Panc1 (cell line): ENCODE results near the gene RAB23. TPM values are rescaled to one million over a fixed set of nuclear protein-coding genes. Genes with fewer than 3 reads are reported as not detected.

ENCODE experiments used
- ATAC-seq: fragments of 200-7000 bp; cut with Tn5 transposase; 2 replicates; pipeline ENCODE4 v1.9.1; 2020; ENCODE audit warnings: mild to moderate bottlenecking, moderate library complexity
- BruUV-seq: library from RNA; stranded (reverse); fragments of 400-500 nt; replicated peaks from 2 replicates; lab custom pipeline; 2021; lab: Mats Ljungman, UMichigan
- CTCF ChIA-PET: fragments of 300-600 bp; sonication (Branson Sonifier 250); formaldehyde crosslinking; loops from one replicate; lab custom pipeline; 2022; ENCODE audit warnings: antibody characterized with exemption; lab: Charles Lee
- POLR2A ChIA-PET: fragments of 300-600 bp; sonication (Branson Sonifier 250); formaldehyde crosslinking; loops from one replicate; lab custom pipeline; 2022; ENCODE audit warnings: antibody characterized with exemption; lab: Charles Lee
- DNase-seq: peaks from one replicate; pipeline ENCODE4 v3.0.0-alpha.2; 2010; ENCODE audit warnings: low read depth, low spot score
- H3K27ac ChIP-seq: 2 replicates; pipeline ENCODE4 v1.5.1; 2011; ENCODE audit warnings: mild to moderate bottlenecking, low read length, inconsistent platforms
- H3K27me3 ChIP-seq: fragments of 200-500 bp; sonication (Bioruptor generic); 2 replicates; pipeline ENCODE4 v1.6.0; 2014; ENCODE audit warnings: low read length, inconsistent platforms; ENCODE audit not compliant: control insufficient read depth, insufficient read depth
- H3K36me3 ChIP-seq: fragments of 200-500 bp; sonication (Bioruptor generic); 2 replicates; pipeline ENCODE4 v1.5.1; 2014; ENCODE audit warnings: inconsistent platforms, mild to moderate bottlenecking, low read length, moderate library complexity; ENCODE audit not compliant: control insufficient read depth, insufficient read depth
- H3K4me1 ChIP-seq: 2 replicates; pipeline ENCODE4 v1.5.1; 2011; ENCODE audit warnings: inconsistent platforms, mild to moderate bottlenecking, low read length, moderate library complexity; ENCODE audit not compliant: control insufficient read depth, insufficient read depth
- H3K4me3 ChIP-seq, 2 experiments: 2 replicates each; pipeline ENCODE4 v1.5.1; 2011 to 2012; ENCODE audit warnings: low read depth in 2 of 2, low read length in 2 of 2, mild to moderate bottlenecking in 2 of 2, inconsistent platforms in 1 of 2, moderate library complexity in 1 of 2
- H3K9me3 ChIP-seq: fragments of 200-500 bp; sonication (Bioruptor generic); 2 replicates; pipeline ENCODE4 v1.5.1; 2014; ENCODE audit warnings: low read depth, mild to moderate bottlenecking, inconsistent platforms, low read length, moderate library complexity; ENCODE audit not compliant: control insufficient read depth, insufficient read depth
- CTCF ChIP-seq: fragments of 450-650 bp; IDR thresholded peaks from 2 replicates; pipeline ENCODE4 v1.5.1; 2017; ENCODE audit warnings: mild to moderate bottlenecking
- POLR2AphosphoS5 ChIP-seq: IDR thresholded peaks from 2 replicates; pipeline ENCODE4 v1.6.1; 2012; ENCODE audit warnings: mild to moderate bottlenecking, low read depth, low read length, moderate library complexity
- REST ChIP-seq, 2 experiments: IDR thresholded peaks; 2 replicates each; pipeline ENCODE4 v1.6.1; 2011 to 2012; ENCODE audit warnings: low read depth in 2 of 2, control low read depth in 1 of 2, low read length in 1 of 2, mild to moderate bottlenecking in 1 of 2, moderate library complexity in 1 of 2; ENCODE audit not compliant: insufficient read depth in 1 of 2
- SIN3A ChIP-seq: IDR thresholded peaks from 2 replicates; pipeline ENCODE4 v1.6.1; 2012; ENCODE audit warnings: low read depth, mild to moderate bottlenecking, low read length, moderate library complexity, borderline replicate concordance; ENCODE audit not compliant: insufficient read depth
- TCF7L2 ChIP-seq: IDR thresholded peaks from 2 replicates; pipeline ENCODE4 v1.6.1; 2011; ENCODE audit warnings: mild to moderate bottlenecking, low read depth, low read length, inconsistent platforms
- in situ Hi-C: cut with HindIII; loops from 2 replicates; pipeline ENCODE4 v1.10.0; 2016; ENCODE audit warnings: low sequenced_read_pairs, low pct_unique_long_range_greater_than_20kb
- intact Hi-C: fragments of 100-400 bp; cut with micrococcal nuclease; formaldehyde crosslinking; loops from one replicate; pipeline ENCODE4 v1.10.0; 2022; ENCODE audit not compliant: unreplicated experiment
- total RNA-seq: library from RNA; stranded (reverse); gene quantifications from one replicate; pipeline ENCODE4 v1.2.1, GENCODE V29; 2021; ENCODE audit not compliant: unreplicated experiment

RAB23 gene
- total RNA-seq, 1 experiment from 2014 or later = 25.5 TPM

- no TSS peak for BruUV-seq
- no peak for ATAC-seq
- H3K27me3 ChIP-seq = no peaks in the 10 kb centered on the region
- POLR2A ChIA-PET = no interaction called here
- CTCF ChIA-PET = no interaction called here
- H3K27ac ChIP-seq = no peak overlapping the region
- in situ Hi-C loops = no loop called here
- H3K4me3 ChIP-seq = no peak overlapping the region
- H3K4me1 ChIP-seq = peaks cover 3% of the 10 kb centered on the region; the same call in 1 of the 2 replicates
- DNase-seq = no peak
- TF ChIP-seq SIN3A (no peak), TCF7L2 (no peak), POLR2AphosphoS5 (no peak), CTCF (no peak), REST (IDR thresholded peaks at IDR 0.05; ENCODE audit: insufficient read depth in 1 of 2, low read depth in 2 of 2, low read length in 1 of 2) (no peak)
- intact Hi-C loops = no loop called here
- H3K9me3 ChIP-seq = no peaks in the 10 kb centered on the region
- no peaks in the 10 kb centered on the region for H3K36me3 ChIP-seq
Observed at GRCh38 chr6:57207872-57208271, 14.2 kb downstream of the RAB23 start.

- in situ Hi-C loops = no loop called here
- TF ChIP-seq POLR2AphosphoS5 (no peak), REST (IDR thresholded peaks at IDR 0.05; ENCODE audit: insufficient read depth in 1 of 2, low read depth in 2 of 2, low read length in 1 of 2) (no peak), SIN3A (no peak), TCF7L2 (no peak), CTCF (no peak)
- no TSS peak for BruUV-seq
- H3K9me3 ChIP-seq = no peaks in the 10 kb centered on the region
- POLR2A ChIA-PET = no interaction called here
- no peak overlapping the region for H3K4me3 ChIP-seq
- ATAC-seq (no peak), DNase-seq (no peak)
- H3K27ac ChIP-seq = no peak overlapping the region
- no peaks in the 10 kb centered on the region for H3K36me3 ChIP-seq
- intact Hi-C loops = no loop called here
- H3K27me3 ChIP-seq = no peaks in the 10 kb centered on the region
- peaks cover 6% of the 10 kb centered on the region; the same call in 1 of the 2 replicates for H3K4me1 ChIP-seq
- CTCF ChIA-PET = no interaction called here
Observed at GRCh38 chr6:57207141-57207540, 15.0 kb downstream of the RAB23 start.
